Kidney (tissue), 14 donors: Measurements from ENCODE around the gene INPP5A. TPM values are rescaled to one million over a fixed set of nuclear protein-coding genes. Genes with fewer than 3 reads are reported as not detected.

Experiments used
- DNase-seq, 5 donors: peaks; one replicate each; pipeline ENCODE4 v3.0.0-alpha.2; 2013 to 2020
- FAIRE-seq: peaks from 2 replicates; lab custom pipeline; 2012; peaks lifted over from hg19 to GRCh38; lab: Jason Lieb, UNC
- H3K27ac ChIP-seq, 2 donors: one replicate each; pipeline ENCODE4 v1.7.0; 2013; ENCODE audit warnings: low read depth in 2 of 2, low read length in 2 of 2, inconsistent platforms in 1 of 2
- H3K27me3 ChIP-seq: one replicate; pipeline ENCODE4 v1.7.1; 2013; ENCODE audit warnings: low read length, inconsistent platforms; ENCODE audit not compliant: control insufficient read depth, insufficient read depth
- H3K36me3 ChIP-seq, 3 donors: one replicate each; pipeline versions ENCODE4 v1.7.0 to v1.7.1; 2013; ENCODE audit warnings: low read length in 3 of 3, control low read depth in 1 of 3, inconsistent platforms in 1 of 3; ENCODE audit not compliant: insufficient read depth in 3 of 3, control insufficient read depth in 2 of 3
- H3K4me1 ChIP-seq, 3 donors: one replicate each; pipeline versions ENCODE4 v1.7.0 to v1.7.1; 2013; ENCODE audit warnings: low read length in 3 of 3, inconsistent platforms in 1 of 3, low read depth in 1 of 3; ENCODE audit not compliant: control insufficient read depth in 2 of 3, insufficient read depth in 2 of 3
- H3K4me3 ChIP-seq, 3 donors: one replicate each; pipeline versions ENCODE4 v1.7.0 to v1.8.1; 2013; ENCODE audit warnings: low read length in 3 of 3, control low read depth in 1 of 3, inconsistent platforms in 1 of 3
- H3K9ac ChIP-seq, 3 donors: one replicate each; pipeline versions ENCODE4 v1.7.0 to v1.7.1; 2013; ENCODE audit warnings: low read length in 3 of 3, control low read depth in 1 of 3, inconsistent platforms in 1 of 3
- H3K9me3 ChIP-seq, 3 donors: one replicate each; pipeline versions ENCODE4 v1.7.0 to v1.7.1; 2013; ENCODE audit warnings: low read length in 3 of 3, control low read depth in 1 of 3, inconsistent platforms in 1 of 3; ENCODE audit not compliant: control insufficient read depth in 2 of 3, insufficient read depth in 1 of 3
- intact Hi-C: fragments of 100-400 bp; cut with DNase I; formaldehyde crosslinking; loops from one replicate; pipeline ENCODE4 v1.11.1; 2022
- polyA plus RNA-seq: library from polyadenylated mRNA; stranded (reverse); fragments of 350-450 nt; fragmentation: Illumina TruSeq; extraction: RNeasy Lipid Tissue Mini Kit (QIAGEN cat#74804); gene quantifications from one replicate; pipeline ENCODE4 v1.2.3, GENCODE V29; 2014; ENCODE audit warnings: low read depth, low replicate concordance; ENCODE audit not compliant: insufficient read depth
- total RNA-seq: library from RNA; stranded (reverse); fragmentation: NEBNext Ultra II Directional; extraction: Animal tissue kit (Norgen Biotek cat#: 25700); gene quantifications from one replicate; pipeline ENCODE4 v1.2.1, GENCODE V29; 2021
- TF ChIP-seq, protein P1 (sequence below): IDR thresholded peaks from 3 replicates; pipeline ENCODE4 v1.5.1; 2012; ENCODE audit warnings: mild to moderate bottlenecking, moderate library complexity, borderline replicate concordance; ENCODE audit not compliant: insufficient read depth; ENCODE audit errors: extremely low read depth
- donor health status: control.
- donor health status: control.
- donor health status: control.
- donor health status: control.
- donor health status: control.
- donor health status: DM: yes; HTN: yes; CAD: no.
- donor health status: Normal renal cell carcinoma (clear cell type).

The INPP5A gene
- total and polyA plus RNA-seq, 2 donors from 2014 or later, result 20.8 to 40.3 TPM

GRCh38 chr10:132660385-132660784 lies 122.8 kb downstream of the INPP5A start:
- H3K9ac ChIP-seq, result no peak overlapping the region
- TF ChIP-seq, protein P1, sequence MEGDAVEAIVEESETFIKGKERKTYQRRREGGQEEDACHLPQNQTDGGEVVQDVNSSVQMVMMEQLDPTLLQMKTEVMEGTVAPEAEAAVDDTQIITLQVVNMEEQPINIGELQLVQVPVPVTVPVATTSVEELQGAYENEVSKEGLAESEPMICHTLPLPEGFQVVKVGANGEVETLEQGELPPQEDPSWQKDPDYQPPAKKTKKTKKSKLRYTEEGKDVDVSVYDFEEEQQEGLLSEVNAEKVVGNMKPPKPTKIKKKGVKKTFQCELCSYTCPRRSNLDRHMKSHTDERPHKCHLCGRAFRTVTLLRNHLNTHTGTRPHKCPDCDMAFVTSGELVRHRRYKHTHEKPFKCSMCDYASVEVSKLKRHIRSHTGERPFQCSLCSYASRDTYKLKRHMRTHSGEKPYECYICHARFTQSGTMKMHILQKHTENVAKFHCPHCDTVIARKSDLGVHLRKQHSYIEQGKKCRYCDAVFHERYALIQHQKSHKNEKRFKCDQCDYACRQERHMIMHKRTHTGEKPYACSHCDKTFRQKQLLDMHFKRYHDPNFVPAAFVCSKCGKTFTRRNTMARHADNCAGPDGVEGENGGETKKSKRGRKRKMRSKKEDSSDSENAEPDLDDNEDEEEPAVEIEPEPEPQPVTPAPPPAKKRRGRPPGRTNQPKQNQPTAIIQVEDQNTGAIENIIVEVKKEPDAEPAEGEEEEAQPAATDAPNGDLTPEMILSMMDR, result no peak
- H3K27ac ChIP-seq, result no peak overlapping the region
- no peak for DNase-seq
- intact Hi-C loops, result no loop called here
- H3K4me1 ChIP-seq, result no peaks in the 10 kb centered on the region
- peaks cover 0 to 6% (median 5%) of the 10 kb centered on the region in 3 donors for H3K36me3 ChIP-seq
- no peaks in the 10 kb centered on the region for H3K27me3 ChIP-seq
- no peak for FAIRE-seq
- no peaks in the 10 kb centered on the region for H3K9me3 ChIP-seq
- H3K4me3 ChIP-seq, result no peak overlapping the region

DNA sequence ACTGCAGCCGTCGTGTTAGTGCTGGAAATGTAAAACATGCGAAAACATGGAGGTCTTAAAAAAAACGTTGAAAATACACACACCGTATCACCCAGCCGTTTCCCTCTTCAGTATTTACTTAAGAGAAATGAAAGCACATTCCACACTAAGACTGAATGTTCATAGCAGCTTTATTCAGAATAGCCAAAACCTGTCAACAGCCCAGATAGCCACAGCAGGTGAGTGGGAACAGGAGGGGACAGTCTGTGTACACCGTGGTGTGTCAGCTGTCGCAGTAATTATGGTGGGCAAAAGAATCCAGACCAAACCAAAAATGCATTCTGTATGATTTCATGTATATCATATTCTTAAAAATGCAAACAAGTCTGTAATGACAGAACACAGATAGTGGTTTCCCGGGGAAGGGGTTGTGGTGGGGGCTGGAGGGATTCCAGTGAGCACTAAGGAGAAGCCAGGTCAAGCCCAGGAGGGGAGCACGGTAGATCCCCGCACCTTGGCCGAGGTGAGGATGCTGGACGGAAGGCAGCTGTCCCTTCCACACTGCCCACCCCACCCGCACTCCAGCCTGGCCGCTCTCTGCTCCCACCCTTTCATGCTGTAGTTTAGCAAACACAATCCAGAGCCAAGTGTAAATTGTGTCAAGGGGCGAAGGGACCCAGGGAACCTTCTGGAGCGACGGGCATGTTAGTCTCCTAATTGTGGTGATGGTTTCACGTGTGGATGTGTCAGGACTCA lies 124.8 kb downstream of the INPP5A start:
- DNase-seq, result no peak

GRCh38 chr10:132663666-132664365 lies 126.2 kb downstream of the INPP5A start:
- Histone ChIP-seq H3K27ac (no peak overlapping the region), H3K4me3 (no peak overlapping the region), H3K9me3 (no peaks in the 10 kb centered on the region), H3K36me3 (peaks cover 0 to 6% (median 5%) of the 10 kb centered on the region in 3 donors), H3K9ac (no peak overlapping the region), H3K4me1 (no peaks in the 10 kb centered on the region), H3K27me3 (no peaks in the 10 kb centered on the region)
- TF ChIP-seq, protein P1, result no peak
- FAIRE-seq (no peak), DNase-seq (peak in 4 of 5 donors; percentile 39 to 79 (median 63))
- intact Hi-C loops, result no loop called here

More for the DNA sequence above, 124.8 kb downstream of the INPP5A start:
- intact Hi-C loops, result no loop called here
- Histone ChIP-seq H3K9me3 (no peaks in the 10 kb centered on the region), H3K4me1 (no peaks in the 10 kb centered on the region), H3K36me3 (peaks cover 0 to 6% (median 5%) of the 10 kb centered on the region in 3 donors), H3K27me3 (no peaks in the 10 kb centered on the region), H3K27ac (no peak overlapping the region), H3K4me3 (no peak overlapping the region), H3K9ac (no peak overlapping the region)
- TF ChIP-seq, protein P1, result no peak
- no peak for FAIRE-seq
